HG02759 (cell line): ENCODE measurements around the gene ASB15.

Experiments
- ATAC-seq: cut with Tn5 transposase; IDR thresholded peaks from one replicate; pipeline ENCODE4 v1.9.1; 2021; ENCODE audit warnings: mild to moderate bottlenecking, moderate library complexity; ENCODE audit not compliant: unreplicated experiment

ASB15 gene

GRCh38 chr7:123594813-123595241, 6.8 kb upstream of the ASB15 start:
- no peak for ATAC-seq

DNA sequence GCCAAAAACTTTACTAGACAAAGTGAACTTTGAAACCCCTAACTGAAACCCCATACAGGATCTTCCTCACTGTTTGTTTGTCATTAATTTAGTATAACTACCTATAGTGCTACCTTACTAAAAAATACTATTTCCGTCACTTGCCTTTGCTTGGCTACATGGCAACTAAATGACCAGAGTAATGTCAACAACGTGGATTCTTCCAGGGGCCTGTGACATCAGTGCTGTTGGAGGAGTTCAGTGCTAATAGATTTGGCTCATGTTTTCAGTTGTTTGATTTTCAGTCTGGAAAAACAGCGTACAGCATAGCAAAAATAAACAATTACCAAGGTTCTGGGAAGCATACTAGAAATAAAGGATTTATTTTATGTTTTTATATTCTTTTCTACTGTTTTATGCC, 3.0 kb upstream of the ASB15 start:
- no peak for ATAC-seq

DNA sequence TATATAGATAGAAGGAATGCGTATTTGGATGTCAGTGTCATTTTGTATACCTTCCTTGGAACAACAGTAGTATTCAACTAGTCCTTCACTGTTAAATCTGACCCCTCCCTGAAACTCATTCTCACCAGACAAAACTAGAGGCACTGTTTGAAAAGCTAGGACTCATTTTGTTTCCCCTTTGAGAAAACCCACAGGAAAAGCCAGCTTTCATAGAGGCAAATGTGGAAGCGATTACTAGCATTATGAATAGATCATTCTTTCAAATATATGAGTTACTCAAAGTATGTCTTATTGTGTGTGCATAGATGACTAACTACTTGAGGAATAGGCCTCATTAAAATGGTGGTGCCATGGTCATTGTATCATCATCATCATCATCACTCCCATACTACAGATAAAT, 1.9 kb upstream of the ASB15 start:
- no peak for ATAC-seq

GRCh38 chr7:123600876-123601275, 745 bp upstream of the ASB15 start:
- ATAC-seq = no peak

DNA sequence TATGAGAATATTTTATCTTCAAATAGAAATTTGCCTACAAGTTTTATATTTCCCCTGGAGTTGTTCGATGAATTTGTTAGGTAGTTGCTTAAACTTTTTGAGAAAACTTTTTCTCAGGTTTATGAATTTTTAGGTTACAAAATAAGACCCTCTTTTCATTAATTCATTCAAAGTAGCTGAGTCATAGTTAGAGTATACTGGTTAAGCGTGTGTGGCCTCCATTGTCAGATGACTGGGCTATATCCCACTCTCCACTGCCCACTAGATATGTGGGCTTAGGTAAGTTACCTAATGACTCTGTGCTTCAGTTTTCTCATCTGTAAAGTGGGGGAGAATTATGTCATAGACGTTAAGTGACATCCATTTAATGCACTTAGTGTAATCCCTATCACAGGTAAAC, 1.0 kb downstream of the ASB15 start:
- ATAC-seq = no peak

- no peak for ATAC-seq
Measured at GRCh38 chr7:123604739-123605138, 3.1 kb downstream of the ASB15 start.

GRCh38 chr7:123607423-123607975, 5.9 kb downstream of the ASB15 start:
- ATAC-seq = no peak

GRCh38 chr7:123608991-123609882, 7.6 kb downstream of the ASB15 start:
- no peak for ATAC-seq

DNA sequence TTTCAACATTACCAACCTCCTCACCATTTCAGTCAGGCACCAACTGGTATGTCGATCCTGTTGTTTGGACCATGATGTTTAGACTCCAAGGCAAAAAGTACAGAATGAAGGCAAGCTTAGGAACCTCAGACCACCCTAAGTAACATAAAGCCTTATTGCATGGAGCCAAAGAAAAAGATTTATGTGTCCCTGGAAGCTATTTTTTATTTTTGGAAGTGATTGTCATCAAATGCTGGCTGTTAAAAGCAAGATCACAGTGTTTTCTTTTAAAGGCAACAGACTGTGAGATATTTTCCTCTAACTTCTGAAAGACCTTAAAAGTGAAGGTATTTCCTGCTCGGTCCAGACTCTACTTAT, 8.2 kb downstream of the ASB15 start:
- ATAC-seq = no peak

GRCh38 chr7:123612024-123612423, 10.4 kb downstream of the ASB15 start:
- no peak for ATAC-seq

GRCh38 chr7:123615344-123615743, 13.7 kb downstream of the ASB15 start:
- ATAC-seq = no peak

GRCh38 chr7:123616223-123616622, 14.6 kb downstream of the ASB15 start:
- ATAC-seq = no peak

DNA sequence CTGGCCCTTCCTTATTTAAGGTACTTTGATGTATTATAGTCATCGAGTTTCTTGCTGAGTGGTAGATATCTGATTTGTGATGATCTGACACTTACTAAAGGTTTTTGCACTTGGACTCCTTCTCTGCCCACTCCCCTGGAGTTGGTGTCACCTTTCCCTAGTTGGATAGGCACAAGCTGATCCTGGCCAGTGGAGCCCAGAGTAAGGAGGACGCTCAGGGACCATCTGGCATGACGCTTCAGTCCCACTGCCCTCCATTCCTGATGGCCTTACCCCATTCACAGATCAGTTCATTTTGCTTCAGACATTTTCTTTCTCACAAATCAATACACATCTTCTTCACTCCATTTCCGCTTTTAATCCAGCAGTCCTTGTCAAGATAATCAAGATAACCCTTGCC, 20.1 kb downstream of the ASB15 start:
- no peak for ATAC-seq

GRCh38 chr7:123622660-123623386, 21.2 kb downstream of the ASB15 start:
- ATAC-seq = no peak

GRCh38 chr7:123624527-123625183, 23.0 kb downstream of the ASB15 start:
- ATAC-seq = peak; percentile 98

- ATAC-seq = no peak
Measured at GRCh38 chr7:123625254-123625653, 23.6 kb downstream of the ASB15 start.

GRCh38 chr7:123627851-123628250, 26.2 kb downstream of the ASB15 start:
- ATAC-seq = no peak

DNA sequence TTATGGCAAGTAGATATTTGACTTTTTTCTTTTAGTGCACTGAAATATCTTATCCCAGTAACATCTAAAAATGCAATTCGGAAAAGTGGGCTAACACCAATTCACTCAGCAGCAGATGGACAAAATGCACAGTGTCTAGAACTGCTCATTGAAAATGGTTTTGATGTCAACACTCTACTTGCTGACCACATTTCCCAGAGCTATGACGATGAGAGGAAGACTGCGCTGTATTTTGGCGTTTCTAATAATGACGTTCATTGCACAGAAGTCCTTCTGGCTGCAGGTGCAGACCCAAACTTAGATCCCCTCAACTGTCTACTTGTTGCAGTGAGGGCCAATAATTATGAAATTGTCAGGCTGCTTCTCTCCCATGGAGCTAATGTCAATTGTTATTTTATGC, 27.2 kb downstream of the ASB15 start:
- no peak for ATAC-seq

DNA sequence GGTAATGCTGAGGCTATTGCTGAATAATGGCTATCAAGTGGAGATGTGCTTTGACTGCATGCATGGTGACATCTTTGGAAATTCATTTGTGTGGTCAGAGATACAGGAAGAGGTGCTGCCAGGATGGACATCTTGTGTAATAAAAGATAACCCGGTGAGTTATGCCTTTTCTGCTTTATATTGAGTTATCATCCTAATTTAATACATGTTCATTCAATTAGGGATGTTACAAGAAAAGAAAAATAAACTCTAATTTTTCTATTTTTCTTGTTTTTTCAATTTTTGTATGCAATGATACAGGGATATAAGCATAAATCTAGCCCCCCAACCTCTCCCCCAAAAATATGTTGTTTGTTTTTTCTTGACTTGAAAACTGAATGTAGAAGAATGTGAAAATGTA, 27.7 kb downstream of the ASB15 start:
- no peak for ATAC-seq

DNA sequence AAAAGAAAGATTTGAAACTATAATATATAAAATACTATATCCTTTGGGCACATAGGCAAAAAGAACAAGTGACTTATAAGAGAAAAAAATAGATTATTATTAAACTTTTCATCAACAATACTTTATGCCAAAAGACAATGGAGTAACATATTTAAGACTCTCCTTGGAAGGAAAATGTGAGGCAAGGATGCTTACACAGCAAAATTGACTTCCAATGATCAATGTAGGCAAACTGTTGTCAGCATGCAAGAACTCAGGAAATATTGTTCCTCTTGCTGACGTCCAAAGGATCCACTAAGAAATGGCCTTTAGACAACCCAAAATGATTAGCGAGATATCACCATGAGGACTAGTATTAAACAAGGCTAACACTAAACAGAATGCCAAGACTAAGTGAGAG, 31.2 kb downstream of the ASB15 start:
- ATAC-seq = no peak

- no peak for ATAC-seq
Measured at GRCh38 chr7:123633553-123633952, 31.9 kb downstream of the ASB15 start.
